Measurements from ENCODE around the gene ZCCHC24. TPM values are rescaled to one million over a fixed set of nuclear protein-coding genes. Genes with fewer than 3 reads are reported as not detected.

Gene ZCCHC24
- total and polyA plus RNA-seq, 2 donors (not counting 1 experiment from before 2014, with no cell fraction given) = 33.2 to 44.4 TPM

DNA sequence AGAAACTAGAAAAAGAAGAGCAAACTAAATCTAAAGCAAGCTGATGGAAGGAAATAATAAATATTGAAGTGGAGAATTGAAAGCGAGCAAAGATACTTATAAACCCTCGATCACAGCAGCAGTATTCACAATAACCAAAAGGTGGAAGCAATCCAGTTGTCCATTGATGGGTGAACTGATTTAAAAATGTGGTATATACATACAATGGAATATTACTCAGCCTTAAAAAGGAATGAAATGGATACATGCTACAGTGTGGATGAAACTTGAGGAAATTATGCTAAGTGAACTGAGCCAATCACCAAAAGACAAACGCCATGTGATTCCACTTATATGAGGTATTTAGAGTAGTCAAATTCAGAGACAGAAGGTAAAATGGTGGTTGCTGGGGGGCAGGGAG is 17.5 kb downstream of the ZCCHC24 start:
- Histone ChIP-seq H3K4me2 (ENCODE audit: extremely low read depth, insufficient read depth, low read length) (no peak overlapping the region), H3K27ac (ENCODE audit: insufficient read depth, low read length) (no peak overlapping the region), H3K27me3 (ENCODE audit: control insufficient read depth, insufficient read depth, low read length) (no peaks in the 10 kb centered on the region), H3K4me3 (replicated peaks in 1 of 4; ENCODE audit: control extremely low read depth in 1 of 4, insufficient read depth in 1 of 4, low read depth in 3 of 4, low read length in 4 of 4) (no peak overlapping the region), H2AFZ (ENCODE audit: low read length) (no peak overlapping the region), H4K20me1 (ENCODE audit: control insufficient read depth, extremely low read depth, insufficient read depth, low read length) (no peaks in the 10 kb centered on the region), H3K36me3 (ENCODE audit: control insufficient read depth, insufficient read depth, low read length) (peaks cover 34% of the 10 kb centered on the region), H3K9ac (ENCODE audit: insufficient read depth, low read length) (no peak overlapping the region), H3K9me3 (ENCODE audit: control insufficient read depth, insufficient read depth, low read depth, low read length) (no peaks in the 10 kb centered on the region), H3K4me1 (ENCODE audit: control insufficient read depth, extremely low read depth, insufficient read depth, low read length) (peaks cover 34% of the 10 kb centered on the region), H3K79me2 (ENCODE audit: control insufficient read depth, insufficient read depth, low read length) (peaks cover 22% of the 10 kb centered on the region)
- no peak for DNase-seq (ENCODE audit: low read depth in 2 of 2)
- no peak for TF ChIP-seq EZH2 (IDR thresholded peaks at IDR 0.05; ENCODE audit: low read length, missing control alignments)

- TF ChIP-seq EZH2 (IDR thresholded peaks at IDR 0.05; ENCODE audit: low read length, missing control alignments) = no peak
- TF ChIP-seq, protein P1, sequence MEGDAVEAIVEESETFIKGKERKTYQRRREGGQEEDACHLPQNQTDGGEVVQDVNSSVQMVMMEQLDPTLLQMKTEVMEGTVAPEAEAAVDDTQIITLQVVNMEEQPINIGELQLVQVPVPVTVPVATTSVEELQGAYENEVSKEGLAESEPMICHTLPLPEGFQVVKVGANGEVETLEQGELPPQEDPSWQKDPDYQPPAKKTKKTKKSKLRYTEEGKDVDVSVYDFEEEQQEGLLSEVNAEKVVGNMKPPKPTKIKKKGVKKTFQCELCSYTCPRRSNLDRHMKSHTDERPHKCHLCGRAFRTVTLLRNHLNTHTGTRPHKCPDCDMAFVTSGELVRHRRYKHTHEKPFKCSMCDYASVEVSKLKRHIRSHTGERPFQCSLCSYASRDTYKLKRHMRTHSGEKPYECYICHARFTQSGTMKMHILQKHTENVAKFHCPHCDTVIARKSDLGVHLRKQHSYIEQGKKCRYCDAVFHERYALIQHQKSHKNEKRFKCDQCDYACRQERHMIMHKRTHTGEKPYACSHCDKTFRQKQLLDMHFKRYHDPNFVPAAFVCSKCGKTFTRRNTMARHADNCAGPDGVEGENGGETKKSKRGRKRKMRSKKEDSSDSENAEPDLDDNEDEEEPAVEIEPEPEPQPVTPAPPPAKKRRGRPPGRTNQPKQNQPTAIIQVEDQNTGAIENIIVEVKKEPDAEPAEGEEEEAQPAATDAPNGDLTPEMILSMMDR (conservative IDR thresholded peaks at IDR 0.05 in 1 of 2, IDR thresholded peaks at IDR 0.05 in 1 of 2; ENCODE audit: low read depth in 1 of 2, low read length in 2 of 2) = no peak
- Histone ChIP-seq H3K79me2 (ENCODE audit: control insufficient read depth, insufficient read depth, low read length) (peaks cover 24% of the 10 kb centered on the region), H3K36me3 (ENCODE audit: control insufficient read depth, insufficient read depth, low read length) (peaks cover 19% of the 10 kb centered on the region), H3K27ac (ENCODE audit: insufficient read depth, low read length) (no peak overlapping the region), H3K9ac (ENCODE audit: insufficient read depth, low read length) (no peak overlapping the region), H4K20me1 (ENCODE audit: control insufficient read depth, extremely low read depth, insufficient read depth, low read length) (no peaks in the 10 kb centered on the region), H3K27me3 (ENCODE audit: control insufficient read depth, insufficient read depth, low read length) (no peaks in the 10 kb centered on the region), H3K4me1 (ENCODE audit: control insufficient read depth, extremely low read depth, insufficient read depth, low read length) (peaks cover 34% of the 10 kb centered on the region), H3K9me3 (ENCODE audit: control insufficient read depth, insufficient read depth, low read depth, low read length) (no peaks in the 10 kb centered on the region), H3K4me3 (replicated peaks in 1 of 4; ENCODE audit: control extremely low read depth in 1 of 4, insufficient read depth in 1 of 4, low read depth in 3 of 4, low read length in 4 of 4) (no peak overlapping the region), H3K4me2 (ENCODE audit: extremely low read depth, insufficient read depth, low read length) (no peak overlapping the region), H2AFZ (ENCODE audit: low read length) (no peak overlapping the region)
- no peak for DNase-seq (ENCODE audit: low read depth in 2 of 2)
These were observed 20.3 kb downstream of the ZCCHC24 start for GRCh38 chr10:79425074-79425532.

GRCh38 chr10:79424221-79425073 is 21.0 kb downstream of the ZCCHC24 start:
- TF ChIP-seq EZH2 (IDR thresholded peaks at IDR 0.05; ENCODE audit: low read length, missing control alignments) = no peak
- TF ChIP-seq, protein P1 (conservative IDR thresholded peaks at IDR 0.05 in 1 of 2, IDR thresholded peaks at IDR 0.05 in 1 of 2; ENCODE audit: low read depth in 1 of 2, low read length in 2 of 2) = no peak
- Histone ChIP-seq H3K9me3 (ENCODE audit: control insufficient read depth, insufficient read depth, low read depth, low read length) (no peaks in the 10 kb centered on the region), H3K36me3 (ENCODE audit: control insufficient read depth, insufficient read depth, low read length) (peaks cover 14% of the 10 kb centered on the region), H2AFZ (ENCODE audit: low read length) (no peak overlapping the region), H3K4me1 (ENCODE audit: control insufficient read depth, extremely low read depth, insufficient read depth, low read length) (peaks cover 32% of the 10 kb centered on the region), H4K20me1 (ENCODE audit: control insufficient read depth, extremely low read depth, insufficient read depth, low read length) (no peaks in the 10 kb centered on the region), H3K27ac (ENCODE audit: insufficient read depth, low read length) (peak overlapping the region; percentile 16), H3K9ac (ENCODE audit: insufficient read depth, low read length) (no peak overlapping the region), H3K4me2 (ENCODE audit: extremely low read depth, insufficient read depth, low read length) (no peak overlapping the region), H3K4me3 (replicated peaks in 1 of 4; ENCODE audit: control extremely low read depth in 1 of 4, insufficient read depth in 1 of 4, low read depth in 3 of 4, low read length in 4 of 4) (no peak overlapping the region), H3K79me2 (ENCODE audit: control insufficient read depth, insufficient read depth, low read length) (peaks cover 22% of the 10 kb centered on the region), H3K27me3 (ENCODE audit: control insufficient read depth, insufficient read depth, low read length) (no peaks in the 10 kb centered on the region)
- DNase-seq (ENCODE audit: low read depth in 2 of 2) = peak; percentile 40 to 55

Data from fibroblast of lung (primary cell).